Measurements from ENCODE around the gene MCAM. TPM values are rescaled to one million over a fixed set of nuclear protein-coding genes. Genes with fewer than 3 reads are reported as not detected.

The MCAM gene
- total and polyA plus RNA-seq, 10 of the 15 experiments (the other 5 are each of a cell fraction or from before 2014, with no cell fraction given), result 3.1 to 19.7 (median 9.3) TPM

DNA sequence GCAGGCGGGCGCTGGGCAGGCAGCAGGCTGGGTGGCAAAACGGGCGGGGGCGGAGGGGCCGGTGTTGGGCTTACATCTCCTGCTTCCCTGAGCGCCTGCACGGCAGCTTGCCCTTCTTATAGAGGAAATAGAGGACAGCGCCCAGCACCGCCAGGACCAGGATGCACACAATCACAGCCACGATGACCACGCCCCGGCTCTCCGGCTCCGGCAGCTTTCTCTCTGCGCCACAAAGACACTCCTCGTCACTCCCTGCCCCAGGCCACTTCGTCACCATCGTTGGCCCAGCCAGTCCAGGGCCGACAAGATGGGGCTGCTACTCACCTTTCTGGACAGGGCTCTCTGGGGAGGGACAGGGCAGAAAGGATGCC is 6.3 kb downstream of the MCAM start (continued):
- TF ChIP-seq, protein P1, sequence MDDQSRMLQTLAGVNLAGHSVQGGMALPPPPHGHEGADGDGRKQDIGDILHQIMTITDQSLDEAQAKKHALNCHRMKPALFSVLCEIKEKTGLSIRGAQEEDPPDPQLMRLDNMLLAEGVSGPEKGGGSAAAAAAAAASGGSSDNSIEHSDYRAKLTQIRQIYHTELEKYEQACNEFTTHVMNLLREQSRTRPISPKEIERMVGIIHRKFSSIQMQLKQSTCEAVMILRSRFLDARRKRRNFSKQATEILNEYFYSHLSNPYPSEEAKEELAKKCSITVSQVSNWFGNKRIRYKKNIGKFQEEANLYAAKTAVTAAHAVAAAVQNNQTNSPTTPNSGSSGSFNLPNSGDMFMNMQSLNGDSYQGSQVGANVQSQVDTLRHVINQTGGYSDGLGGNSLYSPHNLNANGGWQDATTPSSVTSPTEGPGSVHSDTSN (IDR thresholded peaks at IDR 0.05; ENCODE audit: insufficient replicate concordance, low read depth, low read length), result no peak
- TF ChIP-seq EP300 (IDR thresholded peaks at IDR 0.05; ENCODE audit: borderline replicate concordance in 1 of 2, control insufficient read depth in 1 of 2, low read depth in 2 of 2, low read length in 2 of 2) (no peak), JUND (IDR thresholded peaks at IDR 0.05; ENCODE audit: low read depth, low read length) (no peak)

DNA sequence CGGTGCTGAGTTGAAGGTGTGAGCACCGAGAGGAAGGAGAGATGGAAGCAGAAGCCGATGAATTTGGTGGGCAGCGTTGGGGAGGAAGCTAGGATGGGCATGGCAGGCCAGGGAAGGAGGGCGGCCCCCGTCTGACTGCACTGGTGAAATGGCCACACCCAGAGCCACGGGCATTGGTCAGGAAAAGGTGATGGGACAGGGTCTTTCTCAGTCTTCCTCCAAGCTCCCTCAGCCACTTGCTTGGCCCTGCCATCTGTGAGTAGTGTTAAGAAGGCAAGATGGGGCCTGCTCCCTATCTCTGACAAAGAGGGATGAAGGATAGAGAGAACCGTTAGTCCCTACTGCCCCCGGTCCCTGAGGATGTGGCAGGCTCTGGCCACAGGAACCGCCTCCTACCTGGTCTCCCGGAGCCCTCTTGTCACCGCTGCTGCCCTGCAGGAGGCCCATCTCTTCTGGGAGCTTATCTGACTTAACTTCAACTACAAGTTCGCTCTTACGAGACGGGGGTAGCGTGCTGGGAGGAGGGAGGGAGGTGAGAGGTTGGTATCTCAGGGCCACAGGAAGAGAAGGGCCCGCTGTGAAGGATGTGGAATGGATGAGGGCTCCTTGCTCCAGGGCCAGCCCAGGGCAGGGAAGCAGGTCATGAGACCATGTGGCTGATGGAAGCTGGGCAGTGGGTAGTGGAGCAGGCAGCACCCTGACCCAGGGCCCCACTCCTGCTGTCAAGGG is 6.8 kb downstream of the MCAM start:
- Histone ChIP-seq H3K27me3 (replicated peaks in 1 of 2; ENCODE audit: control insufficient read depth in 2 of 2, insufficient read depth in 2 of 2, low read length in 1 of 2) (no peaks in the 10 kb centered on the region), H3K36me3 (ENCODE audit: control insufficient read depth in 2 of 2, insufficient read depth in 2 of 2, low read length in 1 of 2) (peaks cover 3 to 9% of the 10 kb centered on the region in 2 experiments; a peak in 3 of 4 replicates), H3K9ac (ENCODE audit: control insufficient read depth, insufficient read depth, low read length) (no peak overlapping the region), H3K4me3 (no peak overlapping the region), H3K4me2 (ENCODE audit: control insufficient read depth, insufficient read depth) (no peak overlapping the region), H4K20me1 (ENCODE audit: control insufficient read depth, insufficient read depth) (no peaks in the 10 kb centered on the region), H2AFZ (ENCODE audit: control insufficient read depth, low read depth, low read length) (no peak overlapping the region), H3K4me1 (ENCODE audit: control insufficient read depth, insufficient read depth, low read length) (no peaks in the 10 kb centered on the region), H3K27ac (ENCODE audit: control insufficient read depth, insufficient read depth) (no peak overlapping the region), H3K79me2 (ENCODE audit: control insufficient read depth, insufficient read depth, low read length) (no peaks in the 10 kb centered on the region), H3K9me3 (replicated peaks; ENCODE audit: control insufficient read depth, insufficient read depth, low read length) (no peaks in the 10 kb centered on the region)
- TF ChIP-seq, protein P2, sequence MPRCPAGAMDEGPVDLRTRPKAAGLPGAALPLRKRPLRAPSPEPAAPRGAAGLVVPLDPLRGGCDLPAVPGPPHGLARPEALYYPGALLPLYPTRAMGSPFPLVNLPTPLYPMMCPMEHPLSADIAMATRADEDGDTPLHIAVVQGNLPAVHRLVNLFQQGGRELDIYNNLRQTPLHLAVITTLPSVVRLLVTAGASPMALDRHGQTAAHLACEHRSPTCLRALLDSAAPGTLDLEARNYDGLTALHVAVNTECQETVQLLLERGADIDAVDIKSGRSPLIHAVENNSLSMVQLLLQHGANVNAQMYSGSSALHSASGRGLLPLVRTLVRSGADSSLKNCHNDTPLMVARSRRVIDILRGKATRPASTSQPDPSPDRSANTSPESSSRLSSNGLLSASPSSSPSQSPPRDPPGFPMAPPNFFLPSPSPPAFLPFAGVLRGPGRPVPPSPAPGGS (IDR thresholded peaks at IDR 0.05; ENCODE audit: borderline replicate concordance, insufficient read depth, low read depth, low read length, poor library complexity, severe bottlenecking), result no peak
- TF ChIP-seq RCOR1 (conservative IDR thresholded peaks at IDR 0.05; ENCODE audit: low read depth, low read length), result no peak
- no peak for TF ChIP-seq SUPT20H (IDR thresholded peaks at IDR 0.05; ENCODE audit: borderline replicate concordance, control insufficient read depth, low read depth, low read length)
- ChIA-PET RAD21 (ENCODE audit: unreplicated experiment) (no interaction called here), POLR2A (interaction anchor here (0.8 kb wide), 1 partner anchor 8 kb away, joined by 3 read pairs; no protein-coding TSS in a partner anchor), SMC1A (ENCODE audit: uncharacterized antibody, unreplicated experiment) (interaction anchor here (1.4 kb wide), 1 partner anchor 16 kb away, joined by 4 read pairs; no protein-coding TSS in a partner anchor), CTCF (interaction anchor here (2.5 to 5.1 kb wide), 2 partner anchors 12 to 25 kb away, joined by 7 to 45 read pairs; no protein-coding TSS in a partner anchor)
- no peak for DNase-seq (ENCODE audit: low read depth, low spot score)
- in situ Hi-C loops (cut with MboI), result no loop called here
- intact Hi-C loops (cut with micrococcal nuclease; ENCODE audit: unreplicated experiment), result no loop called here
- no TSS peak for BruUV-seq (replicated peaks)
- no peak for FAIRE-seq
- ATAC-seq, result no peak
- 81% methylated on average over 16 of the region's 17 CpGs for WGBS (ENCODE audit: insufficient coverage, insufficient replicate concordance, low lambda C conversion rate, missing lambda C conversion rate)

All from GM12878 (cell line).